Immature natural killer cell (primary cell): Measurements from ENCODE around the gene C3orf22. TPM values are rescaled to one million over a fixed set of nuclear protein-coding genes. Genes with fewer than 3 reads are reported as not detected.

Experiments used
- polyA plus RNA-seq, 3 donors: library from polyadenylated mRNA; unstranded; fragments of 300-500 nt; fragmentation: Illumina TruSeq; gene quantifications; one replicate each; pipeline ENCODE4 v1.2.3, GENCODE V29; 2021

The C3orf22 gene
- polyA plus RNA-seq, 3 donors from 2014 or later = not detected

Other genes starting within 250 kb of the C3orf22 start
- gene KLF15, start 201.5 kb downstream of the C3orf22 start, polyA plus RNA-seq = not detected
- not detected for gene CFAP100, start 164.0 kb downstream of the C3orf22 start, polyA plus RNA-seq
- 10 to 100 TPM in 2 of 3 donors, 1 to 10 TPM in 1; 9.6 to 17.2 (median 11.8) TPM for gene ZXDC, start 83.0 kb downstream of the C3orf22 start, polyA plus RNA-seq
- gene UROC1, start 41.2 kb downstream of the C3orf22 start, polyA plus RNA-seq = not detected
- under 1 TPM in 1 of 3 donors, not detected in 2; 0.67 TPM for gene CHST13, start 34.8 kb downstream of the C3orf22 start, polyA plus RNA-seq
- 1 to 10 TPM in 2 of 3 donors, not detected in 1; 1.4 to 3.5 TPM for gene TXNRD3, start 96.2 kb upstream of the C3orf22 start, polyA plus RNA-seq
- gene CHCHD6, start 145.3 kb upstream of the C3orf22 start, polyA plus RNA-seq = 10 to 100 TPM in 1 of 3 donors, 1 to 10 TPM in 2; 9.7 to 12.9 (median 9.7) TPM